ENCODE results near the gene RUNDC1. TPM values are rescaled to one million over a fixed set of nuclear protein-coding genes. Genes with fewer than 3 reads are reported as not detected.
"Not testable (repeated sequence)": the region's sequence is repeated elsewhere in the genome, so short reads cannot be mapped to it uniquely, and the experiment has no call there.

The RUNDC1 gene
- total and polyA plus RNA-seq, 2 of the 8 experiments (the other 6 are each of a cell fraction or from before 2014, with no cell fraction given): 7.9 to 11.9 TPM

GRCh38 chr17:42975701-42976100, 4.7 kb upstream of the RUNDC1 start:
- not testable (repeated sequence) for H2BK5ac ChIP-seq (ENCODE audit: low read depth, low read length); H3K14ac ChIP-seq (ENCODE audit: insufficient read length); H3K4me2 ChIP-seq (ENCODE audit: insufficient read depth in 1 of 2, low read depth in 2 of 2, low read length in 2 of 2); H4K8ac ChIP-seq (ENCODE audit: extremely low read depth, insufficient read depth, low read length); H2BK15ac ChIP-seq (ENCODE audit: low read length); H2BK20ac ChIP-seq (ENCODE audit: low read length); H3K79me1 ChIP-seq (ENCODE audit: low read depth, low read length); H4K20me1 ChIP-seq (replicated peaks in 1 of 2; ENCODE audit: control insufficient read depth in 1 of 2, insufficient read depth in 2 of 2, low read length in 2 of 2); H3K4ac ChIP-seq (replicated peaks; ENCODE audit: insufficient read length, low read depth, low read length); FAIRE-seq; H3K23me2 ChIP-seq (ENCODE audit: low read depth, low read length); H3K36me3 ChIP-seq (ENCODE audit: control insufficient read depth in 2 of 4, insufficient read depth in 4 of 4, low read length in 3 of 4); H3K9ac ChIP-seq (replicated peaks in 1 of 4; ENCODE audit: extremely low read depth in 1 of 4, low read depth in 3 of 4, low read length in 3 of 4); H3K79me2 ChIP-seq (ENCODE audit: control insufficient read depth in 1 of 2, insufficient read depth in 2 of 2, low read length in 2 of 2); H4K91ac ChIP-seq (replicated peaks; ENCODE audit: insufficient read length, low read length); H3K27ac ChIP-seq (ENCODE audit: low read depth, low read length); H3K4me1 ChIP-seq (replicated peaks in 1 of 4; ENCODE audit: control insufficient read depth in 3 of 4, insufficient read depth in 4 of 4, low read length in 3 of 4); H2AFZ ChIP-seq (ENCODE audit: low read length); H2BK120ac ChIP-seq (replicated peaks; ENCODE audit: low read depth, low read length); H3K9me3 ChIP-seq (ENCODE audit: insufficient read depth in 2 of 2, low read depth in 1 of 2, low read length in 1 of 2); H4K5ac ChIP-seq (ENCODE audit: insufficient read length, low read depth, low read length); H3K4me3 ChIP-seq (ENCODE audit: extremely low read depth in 1 of 4, insufficient read depth in 2 of 4, low read depth in 3 of 4, low read length in 4 of 4); H2BK12ac ChIP-seq (ENCODE audit: low read depth, low read length); DNase-seq (ENCODE audit: low read depth in 1 of 2, low spot score in 2 of 2); H2AK5ac ChIP-seq (ENCODE audit: low read depth, low read length); H3K23ac ChIP-seq (ENCODE audit: insufficient read length); H3K56ac ChIP-seq (replicated peaks; ENCODE audit: insufficient read length, low read depth, low read length); H3K18ac ChIP-seq (ENCODE audit: extremely low read depth, low read length); H3K27me3 ChIP-seq (replicated peaks in 1 of 4; ENCODE audit: control insufficient read depth in 3 of 4, extremely low read depth in 1 of 4, insufficient read depth in 3 of 4, low read length in 3 of 4)
- WGBS, 2 experiments (ENCODE audit: extremely low coverage in 1 of 2, insufficient coverage in 1 of 2, insufficient read length in 1 of 2, insufficient replicate concordance in 2 of 2, low coverage in 1 of 2, low lambda C conversion rate in 2 of 2, missing lambda C conversion rate in 1 of 2): 89% methylated on average over 16 of the region's 16 CpGs; no CpG with 5 or more reads in 1 of the 2 experiments
- ChIA-PET POLR2A (ENCODE audit: partially characterized antibody) (interaction anchor here (0.8 to 0.9 kb wide), 3 partner anchors 22 to 61 kb away, joined by 3 to 4 read pairs (median 3); partner anchors contain the start of gene RPL27), CTCF (ENCODE audit: partially characterized antibody) (interaction anchor here (0.6 to 4.7 kb wide), 4 partner anchors 11 to 131 kb away, joined by 3 to 20 read pairs (median 3); partner anchors contain the start of gene RPL27)
